ENCODE results near the gene TMEM169.

TMEM169 gene

DNA sequence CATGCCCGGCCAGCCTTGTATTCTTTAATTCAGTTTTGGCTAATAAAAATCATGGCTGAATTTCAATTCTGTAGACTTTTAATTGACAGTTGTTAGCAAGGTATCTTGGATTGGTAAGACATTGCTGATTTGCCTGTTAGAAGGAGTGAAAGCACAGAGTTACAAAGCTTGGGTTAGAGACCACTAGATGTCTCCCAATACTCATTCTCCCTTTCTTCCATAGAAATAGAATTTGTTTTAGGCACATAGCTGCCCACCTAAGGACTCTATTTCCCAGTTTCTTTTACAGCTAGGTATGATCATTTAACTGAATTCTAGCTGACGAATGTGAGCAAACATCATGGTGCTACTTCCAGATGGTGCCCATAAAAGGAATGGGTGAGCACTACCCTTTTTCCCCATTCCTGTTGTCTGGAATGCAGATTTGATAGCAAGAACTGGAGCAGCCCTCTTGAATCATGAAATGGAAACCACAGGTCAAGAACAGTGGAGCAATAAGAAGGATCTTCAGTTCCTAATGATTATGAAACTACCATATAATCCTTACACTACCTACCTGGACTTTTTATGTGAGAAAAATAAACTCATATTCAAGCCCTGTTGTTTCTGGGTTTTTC, 17.6 kb upstream of the TMEM169 start:
- intact Hi-C loops (cut with DNase I; ENCODE audit: low total_unique reads): no loop called here
- DNase-seq: no peak
- peaks cover 5 to 12% (median 7%) of the 10 kb centered on the region in 3 donors for H3K36me3 ChIP-seq
- no peaks in the 10 kb centered on the region for H3K27me3 ChIP-seq
- no peaks in the 10 kb centered on the region for H3K4me1 ChIP-seq
- no peaks in the 10 kb centered on the region for H3K9me3 ChIP-seq
- TF ChIP-seq, protein P1, sequence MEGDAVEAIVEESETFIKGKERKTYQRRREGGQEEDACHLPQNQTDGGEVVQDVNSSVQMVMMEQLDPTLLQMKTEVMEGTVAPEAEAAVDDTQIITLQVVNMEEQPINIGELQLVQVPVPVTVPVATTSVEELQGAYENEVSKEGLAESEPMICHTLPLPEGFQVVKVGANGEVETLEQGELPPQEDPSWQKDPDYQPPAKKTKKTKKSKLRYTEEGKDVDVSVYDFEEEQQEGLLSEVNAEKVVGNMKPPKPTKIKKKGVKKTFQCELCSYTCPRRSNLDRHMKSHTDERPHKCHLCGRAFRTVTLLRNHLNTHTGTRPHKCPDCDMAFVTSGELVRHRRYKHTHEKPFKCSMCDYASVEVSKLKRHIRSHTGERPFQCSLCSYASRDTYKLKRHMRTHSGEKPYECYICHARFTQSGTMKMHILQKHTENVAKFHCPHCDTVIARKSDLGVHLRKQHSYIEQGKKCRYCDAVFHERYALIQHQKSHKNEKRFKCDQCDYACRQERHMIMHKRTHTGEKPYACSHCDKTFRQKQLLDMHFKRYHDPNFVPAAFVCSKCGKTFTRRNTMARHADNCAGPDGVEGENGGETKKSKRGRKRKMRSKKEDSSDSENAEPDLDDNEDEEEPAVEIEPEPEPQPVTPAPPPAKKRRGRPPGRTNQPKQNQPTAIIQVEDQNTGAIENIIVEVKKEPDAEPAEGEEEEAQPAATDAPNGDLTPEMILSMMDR (IDR thresholded peaks at IDR 0.05): no peak
- H3K27ac ChIP-seq: no peak overlapping the region
- no peak overlapping the region for H3K4me3 ChIP-seq

GRCh38 chr2:216064665-216065064, 17.1 kb upstream of the TMEM169 start:
- H3K4me3 ChIP-seq: no peak overlapping the region
- no peaks in the 10 kb centered on the region for H3K9me3 ChIP-seq
- no peaks in the 10 kb centered on the region for H3K27me3 ChIP-seq
- no peaks in the 10 kb centered on the region for H3K4me1 ChIP-seq
- intact Hi-C loops (cut with DNase I; ENCODE audit: low total_unique reads): no loop called here
- no peak for DNase-seq
- TF ChIP-seq, protein P1 (IDR thresholded peaks at IDR 0.05): no peak
- H3K27ac ChIP-seq: no peak overlapping the region
- H3K36me3 ChIP-seq: peaks cover 5 to 12% (median 7%) of the 10 kb centered on the region in 3 donors

DNA sequence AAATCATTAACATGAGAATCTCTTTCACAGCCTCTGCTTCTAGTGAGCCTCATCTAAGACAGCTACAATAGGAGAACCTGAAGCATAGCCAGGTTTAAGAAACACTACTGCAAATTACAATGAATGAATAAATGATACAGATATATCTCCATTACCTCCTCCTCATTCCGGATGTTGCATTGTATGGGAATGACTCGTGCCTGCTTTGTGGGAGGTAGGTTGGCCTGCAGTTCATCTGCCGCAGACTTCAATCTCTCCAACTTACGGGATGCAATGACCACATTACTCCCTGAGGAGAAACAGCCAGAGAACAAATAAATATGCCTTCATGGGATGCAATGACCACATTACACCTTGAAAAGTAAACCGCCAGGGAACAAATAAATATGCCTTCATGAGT, 15.5 kb upstream of the TMEM169 start:
- Histone ChIP-seq H3K27ac (no peak overlapping the region), H3K27me3 (no peaks in the 10 kb centered on the region), H3K9me3 (no peaks in the 10 kb centered on the region), H3K36me3 (peaks cover 5 to 12% (median 7%) of the 10 kb centered on the region in 3 donors), H3K4me3 (no peak overlapping the region), H3K4me1 (no peaks in the 10 kb centered on the region)
- DNase-seq: no peak
- intact Hi-C loops (cut with DNase I; ENCODE audit: low total_unique reads): no loop called here
- TF ChIP-seq, protein P1 (IDR thresholded peaks at IDR 0.05): no peak

DNA sequence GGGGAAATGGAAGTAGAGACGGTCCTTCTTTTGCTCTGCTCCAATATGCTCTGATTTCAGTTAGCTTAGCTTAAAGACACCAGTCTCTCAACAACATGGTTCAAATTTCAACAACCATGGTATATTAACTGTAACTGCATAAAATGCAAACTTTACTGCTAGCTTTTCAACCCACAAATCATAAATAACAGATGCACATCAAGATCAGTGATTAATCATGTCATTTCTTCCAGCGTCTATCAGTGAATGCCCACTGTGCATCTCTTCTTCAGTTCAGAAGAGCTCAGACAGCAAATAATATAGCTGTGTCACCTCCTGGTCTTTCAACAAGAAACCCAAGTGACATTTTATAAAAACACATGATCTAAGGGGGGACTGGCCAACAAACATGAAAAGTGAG, 12.7 kb upstream of the TMEM169 start:
- Histone ChIP-seq H3K4me1 (no peaks in the 10 kb centered on the region), H3K4me3 (no peak overlapping the region), H3K27ac (no peak overlapping the region), H3K27me3 (no peaks in the 10 kb centered on the region), H3K9me3 (no peaks in the 10 kb centered on the region), H3K36me3 (peaks cover 0 to 12% (median 0%) of the 10 kb centered on the region in 3 donors)
- TF ChIP-seq, protein P1 (IDR thresholded peaks at IDR 0.05): no peak
- DNase-seq: no peak
- intact Hi-C loops (cut with DNase I; ENCODE audit: low total_unique reads): no loop called here

GRCh38 chr2:216070195-216070594, 11.5 kb upstream of the TMEM169 start:
- H3K27ac ChIP-seq: no peak overlapping the region
- intact Hi-C loops (cut with DNase I; ENCODE audit: low total_unique reads): no loop called here

More at GRCh38 chr2:216070195-216070594, 11.5 kb upstream of the TMEM169 start:
- no peak overlapping the region for H3K4me3 ChIP-seq
- no peaks in the 10 kb centered on the region for H3K4me1 ChIP-seq
- TF ChIP-seq, protein P1 (IDR thresholded peaks at IDR 0.05): no peak
- no peaks in the 10 kb centered on the region for H3K27me3 ChIP-seq
- DNase-seq: no peak
- H3K36me3 ChIP-seq: peaks cover 0 to 9% (median 0%) of the 10 kb centered on the region in 3 donors
- no peaks in the 10 kb centered on the region for H3K9me3 ChIP-seq
